SK-N-MC (cell line): ENCODE data around the gene LRMDA.

Experiments used
- EZH2 ChIP-seq: fragments of 200-600 bp; sonication (generic); IDR thresholded peaks from one replicate; pipeline ENCODE4 v1.6.1; 2017; ENCODE audit warnings: antibody characterized with exemption
- FOXP2 ChIP-seq: optimal IDR thresholded peaks from 2 replicates; pipeline ENCODE3; 2011; ENCODE audit warnings: mild to moderate bottlenecking, moderate library complexity; ENCODE audit not compliant: insufficient read depth; ENCODE audit errors: extremely low read length, control extremely low read depth
- POLR2AphosphoS5 ChIP-seq: IDR thresholded peaks from 2 replicates; pipeline ENCODE4 v1.6.1; 2012; ENCODE audit warnings: mild to moderate bottlenecking, low read depth, low read length, borderline replicate concordance

- TF ChIP-seq EZH2, result no peak
- TF ChIP-seq POLR2AphosphoS5, result no peak
- no peak for TF ChIP-seq FOXP2
Observed at GRCh38 chr10:75935240-75935639, 503.8 kb downstream of the LRMDA start.
